IPS-15b (cell line): Measurements from ENCODE around the gene OAS1.

Experiments used
- H3K27me3 ChIP-seq: one replicate; pipeline ENCODE4 v1.6.1; 2013; ENCODE audit warnings: low read length; ENCODE audit not compliant: control insufficient read depth, insufficient read depth
- H3K36me3 ChIP-seq: one replicate; pipeline ENCODE4 v1.6.1; 2013; ENCODE audit warnings: low read length; ENCODE audit not compliant: control insufficient read depth, insufficient read depth
- H3K4me1 ChIP-seq: one replicate; pipeline ENCODE4 v1.6.1; 2013; ENCODE audit warnings: mild to moderate bottlenecking, low read length; ENCODE audit not compliant: control insufficient read depth, insufficient read depth
- H3K4me3 ChIP-seq: one replicate; pipeline ENCODE4 v1.5.1; 2013; ENCODE audit warnings: low read depth, low read length
- H3K9ac ChIP-seq: one replicate; pipeline ENCODE4 v1.6.1; 2013; ENCODE audit warnings: low read depth, mild to moderate bottlenecking, low read length
- H3K9me3 ChIP-seq: one replicate; pipeline ENCODE4 v1.6.1; 2013; ENCODE audit warnings: mild to moderate bottlenecking, low read length; ENCODE audit not compliant: control insufficient read depth, insufficient read depth

OAS1 gene

GRCh38 chr12:112877006-112877405, 29.8 kb upstream of the OAS1 start:
- Histone ChIP-seq H3K9ac (no peak overlapping the region), H3K27me3 (no peaks in the 10 kb centered on the region), H3K36me3 (no peaks in the 10 kb centered on the region), H3K4me3 (no peak overlapping the region), H3K9me3 (no peaks in the 10 kb centered on the region), H3K4me1 (no peaks in the 10 kb centered on the region)

DNA sequence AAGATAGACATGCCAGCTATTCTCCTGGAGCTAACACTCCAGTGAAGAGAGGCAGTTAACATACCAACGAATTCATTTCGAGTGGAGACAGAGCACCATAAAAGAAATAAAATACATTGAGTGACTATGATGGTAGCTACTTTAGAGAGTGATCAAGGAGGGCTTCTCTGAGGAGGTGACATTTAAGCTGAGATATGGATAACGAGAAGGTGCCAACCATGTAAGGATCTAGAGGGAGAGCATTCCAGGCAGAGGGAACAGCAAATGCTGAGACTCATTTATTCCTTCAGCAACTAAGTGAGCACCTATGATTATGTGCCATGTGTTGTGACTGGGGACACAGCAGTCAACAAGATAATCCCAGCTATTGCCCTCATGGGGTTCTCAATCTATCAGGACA, 28.3 kb upstream of the OAS1 start:
- Histone ChIP-seq H3K9me3 (no peaks in the 10 kb centered on the region), H3K4me3 (no peak overlapping the region), H3K9ac (no peak overlapping the region), H3K4me1 (no peaks in the 10 kb centered on the region), H3K27me3 (no peaks in the 10 kb centered on the region), H3K36me3 (no peaks in the 10 kb centered on the region)

GRCh38 chr12:112879191-112879705, 27.5 kb upstream of the OAS1 start:
- Histone ChIP-seq H3K27me3 (no peaks in the 10 kb centered on the region), H3K9me3 (no peaks in the 10 kb centered on the region), H3K36me3 (no peaks in the 10 kb centered on the region), H3K4me3 (no peak overlapping the region), H3K4me1 (no peaks in the 10 kb centered on the region), H3K9ac (no peak overlapping the region)

DNA sequence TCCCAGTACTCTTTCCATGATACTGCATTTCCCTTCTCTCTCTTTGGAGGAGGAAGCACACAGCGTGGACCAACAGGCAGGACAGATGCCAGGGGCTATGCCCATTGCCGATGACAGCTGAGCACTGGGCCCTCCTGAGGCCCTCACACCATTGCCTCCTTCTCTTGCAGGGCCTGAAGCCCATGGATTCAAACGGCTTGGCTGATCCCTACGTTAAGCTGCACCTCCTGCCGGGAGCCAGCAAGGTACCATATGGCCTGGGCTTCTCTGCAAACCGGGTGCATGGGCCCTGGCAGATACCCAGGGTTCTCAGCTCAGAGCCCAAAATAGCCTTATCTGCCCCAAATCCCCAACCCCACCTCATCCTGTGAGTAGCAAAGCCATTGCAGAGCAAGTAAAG, 25.2 kb upstream of the OAS1 start:
- Histone ChIP-seq H3K9ac (no peak overlapping the region), H3K9me3 (peaks cover 5% of the 10 kb centered on the region), H3K4me3 (no peak overlapping the region), H3K36me3 (no peaks in the 10 kb centered on the region), H3K4me1 (no peaks in the 10 kb centered on the region), H3K27me3 (no peaks in the 10 kb centered on the region)

- Histone ChIP-seq H3K27me3 (no peaks in the 10 kb centered on the region), H3K4me1 (no peaks in the 10 kb centered on the region), H3K36me3 (no peaks in the 10 kb centered on the region)
Measured at GRCh38 chr12:112885236-112885635, 21.5 kb upstream of the OAS1 start.

DNA sequence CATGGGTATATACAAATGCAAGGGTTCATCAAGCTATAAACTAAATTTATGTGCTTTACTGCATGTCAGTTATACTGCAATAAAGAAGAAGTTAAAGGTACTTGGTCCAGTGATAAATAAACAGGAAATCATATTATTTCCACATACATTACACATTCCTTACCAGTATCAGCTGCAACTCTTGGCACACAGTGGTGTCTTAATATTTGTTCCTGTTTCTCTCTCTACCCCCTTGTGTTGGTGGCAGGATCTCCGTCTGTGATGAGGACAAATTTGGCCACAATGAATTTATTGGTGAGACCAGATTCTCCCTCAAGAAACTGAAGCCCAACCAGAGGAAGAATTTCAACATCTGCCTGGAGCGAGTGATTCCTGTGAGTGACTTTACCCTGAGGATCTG, 19.2 kb upstream of the OAS1 start:
- Histone ChIP-seq H3K9me3 (peaks cover 6% of the 10 kb centered on the region), H3K27me3 (no peaks in the 10 kb centered on the region), H3K9ac (no peak overlapping the region), H3K36me3 (no peaks in the 10 kb centered on the region), H3K4me1 (no peaks in the 10 kb centered on the region), H3K4me3 (no peak overlapping the region)

More at GRCh38 chr12:112885236-112885635, 21.5 kb upstream of the OAS1 start:
- H3K4me3 ChIP-seq = no peak overlapping the region
- H3K9ac ChIP-seq = no peak overlapping the region
- H3K9me3 ChIP-seq = peaks cover 6% of the 10 kb centered on the region

DNA sequence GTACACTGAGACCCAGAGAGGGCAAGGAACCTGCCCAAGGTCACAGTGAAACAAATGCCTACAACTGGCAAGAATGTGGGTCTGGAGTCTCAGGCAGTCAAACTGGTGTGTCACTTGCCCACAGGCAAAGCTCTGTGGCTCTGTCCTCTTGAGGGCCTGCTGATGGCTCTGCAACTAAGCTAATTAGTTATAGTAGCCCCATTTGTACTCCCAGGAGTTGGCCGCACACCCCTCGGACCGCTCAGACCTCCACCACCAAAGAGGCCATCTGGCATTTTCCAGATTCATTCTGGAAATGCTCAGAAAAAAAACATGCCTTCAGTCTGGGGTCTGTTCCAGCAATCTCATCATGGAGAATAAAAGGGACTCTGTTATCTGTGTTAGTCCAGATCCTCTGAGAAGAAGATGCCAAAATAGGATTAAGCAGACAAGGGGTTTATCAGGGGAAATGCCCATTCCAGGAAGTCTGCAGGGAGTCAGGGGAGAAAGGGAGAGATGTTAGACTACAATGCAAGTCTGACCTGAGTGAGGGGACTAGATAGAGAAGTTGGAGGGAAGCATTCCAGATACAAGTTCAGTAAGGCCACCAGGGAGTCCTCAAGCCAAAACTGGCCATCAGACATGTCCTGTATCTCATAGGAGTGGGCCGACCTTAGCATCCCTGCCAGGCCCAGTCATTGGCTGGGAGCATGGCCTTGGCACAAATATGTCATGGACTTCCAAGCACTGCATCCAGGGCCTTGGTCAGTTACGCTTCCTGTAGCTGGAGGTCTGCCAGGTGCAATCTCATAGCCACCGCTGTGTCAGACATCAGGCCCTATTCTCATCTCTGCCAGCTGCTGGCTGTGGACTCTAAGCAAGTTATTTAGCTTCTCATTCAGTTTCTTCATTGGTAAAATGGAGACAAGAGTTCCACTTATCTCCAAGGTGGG, 15.4 kb upstream of the OAS1 start:
- H3K4me1 ChIP-seq = no peaks in the 10 kb centered on the region
- no peak overlapping the region for H3K9ac ChIP-seq
- H3K9me3 ChIP-seq = peaks cover 3% of the 10 kb centered on the region
- no peaks in the 10 kb centered on the region for H3K27me3 ChIP-seq
- H3K4me3 ChIP-seq = no peak overlapping the region
- H3K36me3 ChIP-seq = no peaks in the 10 kb centered on the region

- no peak overlapping the region for H3K9ac ChIP-seq
- H3K4me1 ChIP-seq = no peaks in the 10 kb centered on the region
- H3K27me3 ChIP-seq = no peaks in the 10 kb centered on the region
- H3K36me3 ChIP-seq = no peaks in the 10 kb centered on the region
- no peaks in the 10 kb centered on the region for H3K9me3 ChIP-seq
- no peak overlapping the region for H3K4me3 ChIP-seq
Measured at GRCh38 chr12:112892856-112893255, 13.9 kb upstream of the OAS1 start.

- no peaks in the 10 kb centered on the region for H3K36me3 ChIP-seq
- H3K9ac ChIP-seq = no peak overlapping the region
- no peaks in the 10 kb centered on the region for H3K27me3 ChIP-seq
- H3K9me3 ChIP-seq = no peaks in the 10 kb centered on the region
- H3K4me3 ChIP-seq = no peak overlapping the region
- H3K4me1 ChIP-seq = no peaks in the 10 kb centered on the region
Measured at GRCh38 chr12:112894128-112894527, 12.6 kb upstream of the OAS1 start.

- Histone ChIP-seq H3K4me1 (no peaks in the 10 kb centered on the region), H3K36me3 (no peaks in the 10 kb centered on the region), H3K9me3 (no peaks in the 10 kb centered on the region), H3K27me3 (no peaks in the 10 kb centered on the region), H3K4me3 (no peak overlapping the region), H3K9ac (no peak overlapping the region)
Measured at GRCh38 chr12:112898380-112898779, 8.4 kb upstream of the OAS1 start.

DNA sequence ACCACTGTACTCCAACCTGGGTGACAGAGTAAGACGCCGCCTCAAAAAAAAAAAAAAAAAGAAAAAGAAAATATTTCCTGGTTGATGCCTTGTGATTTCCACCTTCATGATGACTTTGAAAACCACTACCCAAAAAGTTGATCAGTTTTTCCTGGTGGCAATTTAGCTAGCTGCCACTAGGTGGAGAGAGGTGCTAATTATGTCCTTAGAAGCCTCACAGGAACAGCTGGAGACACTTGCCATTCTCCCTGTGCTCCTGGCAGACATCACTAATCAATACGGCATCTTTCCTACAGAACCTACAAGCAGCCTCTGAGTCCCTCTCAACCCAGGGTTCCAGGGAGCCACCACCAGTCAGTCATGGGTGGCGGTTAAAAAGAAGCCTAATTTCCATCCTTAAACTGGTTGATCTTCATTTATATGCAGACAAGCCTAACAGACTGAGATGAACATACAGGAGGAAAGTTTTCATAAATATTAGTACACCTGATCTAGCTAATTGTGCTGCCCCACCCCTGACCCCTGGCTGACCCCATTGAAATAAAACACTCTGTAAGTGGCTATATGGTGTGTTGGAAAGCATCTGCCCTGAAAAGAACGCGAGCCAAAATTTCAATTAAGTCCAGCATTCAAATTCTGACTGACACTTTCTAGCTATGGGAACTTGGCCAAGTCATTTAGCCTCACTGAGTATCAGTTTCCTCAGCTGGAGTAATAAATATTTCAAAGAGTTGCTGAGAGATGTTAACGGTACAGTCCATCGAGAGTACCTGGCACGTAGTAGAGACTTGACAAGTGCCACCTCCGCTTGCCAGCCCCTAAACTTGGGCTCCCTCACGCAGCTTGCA, 6.2 kb upstream of the OAS1 start:
- Histone ChIP-seq H3K9me3 (no peaks in the 10 kb centered on the region), H3K27me3 (no peaks in the 10 kb centered on the region), H3K4me1 (no peaks in the 10 kb centered on the region), H3K36me3 (no peaks in the 10 kb centered on the region), H3K9ac (no peak overlapping the region), H3K4me3 (no peak overlapping the region)
